ENCODE data around the gene NDEL1.

GRCh38 chr17:8430966-8431365, 4.7 kb upstream of the NDEL1 start:
- TF ChIP-seq CTCF (IDR thresholded peaks at IDR 0.05; ENCODE audit: extremely low read depth in 1 of 2, insufficient read depth in 1 of 2, low read depth in 1 of 2, low read length in 2 of 2) (no peak), POLR2A (IDR thresholded peaks at IDR 0.05; ENCODE audit: low read depth, low read length) (no peak), POLR2AphosphoS5 (IDR thresholded peaks at IDR 0.05; ENCODE audit: insufficient read depth, low read depth, low read length) (no peak)
